Measurements from ENCODE around the gene COL2A1. TPM values are rescaled to one million over a fixed set of nuclear protein-coding genes. Genes with fewer than 3 reads are reported as not detected.

The COL2A1 gene
- total RNA-seq, 1 experiment from 2014 or later, result 10.8 TPM

DNA sequence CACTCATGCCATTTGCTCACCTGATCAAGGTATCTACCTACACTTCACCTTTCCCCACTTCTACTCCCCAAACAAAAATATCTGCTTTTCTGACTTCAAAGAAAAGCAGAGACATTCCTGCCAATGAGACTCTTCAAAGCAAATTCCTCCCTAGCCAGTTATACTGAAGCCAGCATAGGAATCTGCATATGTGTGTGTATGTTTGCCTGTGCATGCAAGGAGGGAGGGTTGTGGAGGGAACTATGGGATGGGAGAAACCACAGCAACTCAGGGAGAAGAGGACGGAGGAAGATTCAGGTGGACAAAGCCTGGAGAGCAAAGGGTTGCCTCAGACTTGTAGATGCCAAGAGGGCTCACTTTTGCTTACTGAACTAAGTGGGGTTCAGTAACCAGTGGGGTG lies 73.1 kb downstream of the COL2A1 start:
- no peak overlapping the region for H2AFZ ChIP-seq (ENCODE audit: low read length)
- H3K23me2 ChIP-seq (ENCODE audit: insufficient read length, low read depth, low read length, poor library complexity, severe bottlenecking), result no peaks in the 10 kb centered on the region
- no peak overlapping the region for H3K9ac ChIP-seq (ENCODE audit: extremely low read depth, insufficient read length, low read length)
- no peak overlapping the region for H2BK20ac ChIP-seq (ENCODE audit: low read depth, low read length, poor library complexity, severe bottlenecking)
- no peaks in the 10 kb centered on the region for H3K27me3 ChIP-seq (ENCODE audit: insufficient read depth, low read length)
- no peak overlapping the region for H4K8ac ChIP-seq (replicated peaks; ENCODE audit: insufficient read length, low read depth, low read length)
- DNase-seq, result no peak
- no peaks in the 10 kb centered on the region for H3K9me3 Mint-ChIP-seq
- H3K9me3 ChIP-seq (ENCODE audit: control insufficient read depth, low read depth, low read length), result no peaks in the 10 kb centered on the region
- H4K91ac ChIP-seq (ENCODE audit: insufficient read length, low read depth, low read length), result no peak overlapping the region
- H3K56ac ChIP-seq (ENCODE audit: insufficient read length, low read depth, low read length), result no peak overlapping the region
- no peaks in the 10 kb centered on the region for H3K79me1 ChIP-seq (ENCODE audit: insufficient read depth, low read depth, low read length, poor library complexity, severe bottlenecking)
- no peak overlapping the region for H4K5ac ChIP-seq (ENCODE audit: insufficient read length, low read depth, low read length)
- H2BK5ac ChIP-seq (ENCODE audit: insufficient read length, low read length), result no peak overlapping the region
- no peak overlapping the region for H2BK12ac ChIP-seq (ENCODE audit: insufficient read length, low read depth, low read length)
- no peak overlapping the region for H3K23ac ChIP-seq (ENCODE audit: insufficient read length, low read depth, low read length)
- TF ChIP-seq, protein P1, sequence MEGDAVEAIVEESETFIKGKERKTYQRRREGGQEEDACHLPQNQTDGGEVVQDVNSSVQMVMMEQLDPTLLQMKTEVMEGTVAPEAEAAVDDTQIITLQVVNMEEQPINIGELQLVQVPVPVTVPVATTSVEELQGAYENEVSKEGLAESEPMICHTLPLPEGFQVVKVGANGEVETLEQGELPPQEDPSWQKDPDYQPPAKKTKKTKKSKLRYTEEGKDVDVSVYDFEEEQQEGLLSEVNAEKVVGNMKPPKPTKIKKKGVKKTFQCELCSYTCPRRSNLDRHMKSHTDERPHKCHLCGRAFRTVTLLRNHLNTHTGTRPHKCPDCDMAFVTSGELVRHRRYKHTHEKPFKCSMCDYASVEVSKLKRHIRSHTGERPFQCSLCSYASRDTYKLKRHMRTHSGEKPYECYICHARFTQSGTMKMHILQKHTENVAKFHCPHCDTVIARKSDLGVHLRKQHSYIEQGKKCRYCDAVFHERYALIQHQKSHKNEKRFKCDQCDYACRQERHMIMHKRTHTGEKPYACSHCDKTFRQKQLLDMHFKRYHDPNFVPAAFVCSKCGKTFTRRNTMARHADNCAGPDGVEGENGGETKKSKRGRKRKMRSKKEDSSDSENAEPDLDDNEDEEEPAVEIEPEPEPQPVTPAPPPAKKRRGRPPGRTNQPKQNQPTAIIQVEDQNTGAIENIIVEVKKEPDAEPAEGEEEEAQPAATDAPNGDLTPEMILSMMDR (conservative IDR thresholded peaks at IDR 0.05), result no peak
- no peak overlapping the region for H3K4ac ChIP-seq (ENCODE audit: low read depth, low read length)
- H3K14ac ChIP-seq (ENCODE audit: insufficient read depth, low read length), result no peak overlapping the region
- H4K20me1 ChIP-seq (ENCODE audit: control insufficient read depth, insufficient read depth, insufficient read length), result no peaks in the 10 kb centered on the region
- H2BK15ac ChIP-seq (ENCODE audit: low read depth, low read length), result no peak overlapping the region
- no peak overlapping the region; a peak in 1 of 7 replicates for H3K27ac Mint-ChIP-seq
- H3K27me3 Mint-ChIP-seq (ENCODE audit: low read depth), result peaks cover 33% of the 10 kb centered on the region
- no peak overlapping the region for H3K4me3 Mint-ChIP-seq
- H3K4me1 Mint-ChIP-seq, result peaks cover 0 to 4% of the 10 kb centered on the region in 2 experiments; a peak in 1 of 4 replicates
- H3K36me3 Mint-ChIP-seq (ENCODE audit: insufficient read depth in 1 of 3, low read depth in 3 of 3), result no peaks in the 10 kb centered on the region
- H3K27ac ChIP-seq (ENCODE audit: insufficient read length, low read depth, low read length), result no peak overlapping the region
- no peaks in the 10 kb centered on the region for H3K4me1 ChIP-seq (ENCODE audit: insufficient read depth, low read length)
- no peak overlapping the region for H3K18ac ChIP-seq (ENCODE audit: insufficient read length, low read depth, low read length)
- H2BK120ac ChIP-seq (ENCODE audit: low read depth, low read length, poor library complexity, severe bottlenecking), result no peak overlapping the region
- H3T11ph ChIP-seq (ENCODE audit: low read length), result no peak overlapping the region
- no peak overlapping the region for H2AK5ac ChIP-seq (ENCODE audit: insufficient read length, low read length)
- no CpG with 5 or more reads among the region's 1 CpG for WGBS (ENCODE audit: extremely low coverage, insufficient read length, low lambda C conversion rate)
- H3K4me2 ChIP-seq (ENCODE audit: insufficient read depth, insufficient read length, low read length), result no peak overlapping the region
- no peaks in the 10 kb centered on the region for H3K79me2 ChIP-seq (ENCODE audit: insufficient read depth, low read length)

Measured in H9 (cell line).